HG03354 (cell line): ENCODE measurements around the gene PALLD.
"Not testable (repeated sequence)": the region's sequence is repeated elsewhere in the genome, so short reads cannot be mapped to it uniquely, and the experiment has no call there.

Source experiments
- ATAC-seq: cut with Tn5 transposase; IDR thresholded peaks from one replicate; pipeline ENCODE4 v1.9.1; 2021; ENCODE audit warnings: mild to moderate bottlenecking; ENCODE audit not compliant: unreplicated experiment, poor library complexity, severe bottlenecking

Gene PALLD

GRCh38 chr4:168715896-168716295 lies 219.0 kb downstream of the PALLD start:
- ATAC-seq = no peak

- ATAC-seq = no peak
Measured at GRCh38 chr4:168716406-168717129, 219.7 kb downstream of the PALLD start.

GRCh38 chr4:168717847-168718246 lies 221.0 kb downstream of the PALLD start:
- no peak for ATAC-seq

- ATAC-seq = no peak
Measured at GRCh38 chr4:168719725-168720124, 222.9 kb downstream of the PALLD start.

GRCh38 chr4:168720396-168720900 lies 223.6 kb downstream of the PALLD start:
- no peak for ATAC-seq

- ATAC-seq = no peak
Measured at GRCh38 chr4:168722391-168722790, 225.5 kb downstream of the PALLD start.

GRCh38 chr4:168723020-168723419 lies 226.2 kb downstream of the PALLD start:
- no peak for ATAC-seq

- ATAC-seq = no peak
Measured at GRCh38 chr4:168723569-168723968, 226.7 kb downstream of the PALLD start.

GRCh38 chr4:168724243-168724642 lies 227.4 kb downstream of the PALLD start:
- ATAC-seq = peak; percentile 71

- peak; percentile 56 for ATAC-seq
Measured at GRCh38 chr4:168724686-168725411, 228.0 kb downstream of the PALLD start.

- no peak for ATAC-seq
Measured at GRCh38 chr4:168725930-168726329, 229.1 kb downstream of the PALLD start.

GRCh38 chr4:168727181-168727580 lies 230.3 kb downstream of the PALLD start:
- not testable (repeated sequence) for ATAC-seq

- ATAC-seq = no peak
Measured at GRCh38 chr4:168731006-168731636, 234.3 kb downstream of the PALLD start.

- peak; percentile 70 for ATAC-seq
Measured at GRCh38 chr4:168731706-168732414, 235.0 kb downstream of the PALLD start.

- no peak for ATAC-seq
Measured at GRCh38 chr4:168732714-168733113, 235.9 kb downstream of the PALLD start.

- no peak for ATAC-seq
Measured at GRCh38 chr4:168734703-168735678, 238.1 kb downstream of the PALLD start.

GRCh38 chr4:168735735-168736134 lies 238.9 kb downstream of the PALLD start:
- ATAC-seq = no peak

- no peak for ATAC-seq
Measured at GRCh38 chr4:168736860-168737805, 240.3 kb downstream of the PALLD start.
